GM12878 (cell line): ENCODE results near the gene TRAF3IP1. TPM values are rescaled to one million over a fixed set of nuclear protein-coding genes. Genes with fewer than 3 reads are reported as not detected.

Source experiments
- ATAC-seq: fragments of 200-7000 bp; cut with Tn5 transposase; 3 replicates; pipeline ENCODE4 v1.9.1; 2020; ENCODE audit warnings: mild to moderate bottlenecking, moderate library complexity
- BruUV-seq: library from RNA; stranded (reverse); fragments of 400-500 nt; replicated peaks from 2 replicates; lab custom pipeline; 2021; lab: Mats Ljungman, UMichigan
- CTCF ChIA-PET: fragments of 300-600 bp; sonication (Branson Sonifier 250); formaldehyde crosslinking; extraction: SDS; loops from one replicate; lab custom pipeline; 2021; ENCODE audit warnings: inconsistent platforms; lab: Yijun Ruan, JAX
- POLR2A ChIA-PET: fragments of 350-600 bp; formaldehyde crosslinking; extraction: SDS; loops from one replicate; lab custom pipeline; 2021; ENCODE audit warnings: inconsistent platforms; lab: Charles Lee
- RAD21 ChIA-PET: fragments of 300-600 bp; sonication (Branson Sonifier 250); formaldehyde crosslinking; loops from one replicate; lab custom pipeline; 2023; ENCODE audit warnings: antibody characterized with exemption; ENCODE audit not compliant: unreplicated experiment; lab: Charles Lee
- SMC1A ChIA-PET: fragments of 300-600 bp; sonication (Branson Sonifier 250); formaldehyde crosslinking; loops from one replicate; lab custom pipeline; 2023; ENCODE audit not compliant: unreplicated experiment, uncharacterized antibody; lab: Charles Lee
- DNase-seq: peaks from one replicate; pipeline ENCODE4 v3.0.0-alpha.2; 2011; ENCODE audit warnings: low read depth, low spot score
- FAIRE-seq: peaks from 3 replicates; lab custom pipeline; 2011; peaks lifted over from hg19 to GRCh38; lab: Jason Lieb, UNC
- H2AFZ ChIP-seq: 2 replicates; pipeline ENCODE4 v1.6.0; 2011; ENCODE audit warnings: low read depth, low read length, control low read depth; ENCODE audit not compliant: control insufficient read depth
- H3K27ac ChIP-seq: 2 replicates; pipeline ENCODE4 v1.5.1; 2011; ENCODE audit warnings: control low read depth; ENCODE audit not compliant: control insufficient read depth, insufficient read depth
- H3K27me3 ChIP-seq, 2 experiments: replicated peaks in 1 of 2; 2 replicates each; pipeline versions ENCODE4 v1.6.0 to v1.6.1; 2011; ENCODE audit warnings: low read length in 1 of 2; ENCODE audit not compliant: control insufficient read depth in 2 of 2, insufficient read depth in 2 of 2
- H3K36me3 ChIP-seq, 2 experiments: 2 replicates each; pipeline ENCODE4 v1.5.1; 2011; ENCODE audit warnings: low read length in 1 of 2; ENCODE audit not compliant: control insufficient read depth in 2 of 2, insufficient read depth in 2 of 2
- H3K4me1 ChIP-seq: 2 replicates; pipeline ENCODE4 v1.6.1; 2011; ENCODE audit warnings: mild to moderate bottlenecking, low read length, moderate library complexity, mixed read lengths; ENCODE audit not compliant: control insufficient read depth, insufficient read depth
- H3K4me2 ChIP-seq: 2 replicates; pipeline ENCODE4 v1.6.0; 2011; ENCODE audit warnings: control low read depth; ENCODE audit not compliant: control insufficient read depth, insufficient read depth
- H3K4me3 ChIP-seq: fragments of 200-600 bp; sonication (generic); 2 replicates; pipeline ENCODE4 v1.5.1; 2016
- H3K79me2 ChIP-seq: 2 replicates; pipeline ENCODE4 v1.6.0; 2011; ENCODE audit warnings: low read length; ENCODE audit not compliant: control insufficient read depth, insufficient read depth
- H3K9ac ChIP-seq: 2 replicates; pipeline ENCODE4 v1.8.0; 2011; ENCODE audit warnings: low read length, control low read depth, mixed read lengths; ENCODE audit not compliant: control insufficient read depth, insufficient read depth
- H3K9me3 ChIP-seq: replicated peaks from 3 replicates; pipeline ENCODE4 v1.5.1; 2011; ENCODE audit warnings: mild to moderate bottlenecking, low read length; ENCODE audit not compliant: control insufficient read depth, insufficient read depth
- H4K20me1 ChIP-seq: 2 replicates; pipeline ENCODE4 v1.6.0; 2011; ENCODE audit not compliant: control insufficient read depth, insufficient read depth
- CBX5 ChIP-seq: sonication (generic); IDR thresholded peaks from 2 replicates; pipeline ENCODE4 v1.6.1; 2016; ENCODE audit warnings: low read depth, moderate library complexity, mild to moderate bottlenecking, inconsistent platforms
- CEBPB ChIP-seq, 2 experiments: fragments of 150-350 bp in 1 of 2; IDR thresholded peaks; 2 replicates each; pipeline ENCODE4 v1.6.1; 2012 to 2014; ENCODE audit warnings: low read depth in 2 of 2, low read length in 2 of 2, borderline replicate concordance in 1 of 2, inconsistent platforms in 1 of 2
- DPF2 ChIP-seq: fragments of 450-650 bp; IDR thresholded peaks from 2 replicates; pipeline ENCODE4 v1.6.1; 2017; ENCODE audit warnings: mild to moderate bottlenecking
- HDAC6 ChIP-seq: fragments of 200-600 bp; sonication (generic); IDR thresholded peaks from one replicate; pipeline ENCODE4 v1.8.0; 2017; ENCODE audit warnings: antibody characterized with exemption; ENCODE audit not compliant: unreplicated experiment
- KDM1A ChIP-seq: fragments of 200-600 bp; sonication (generic); IDR thresholded peaks from 2 replicates; pipeline ENCODE4 v1.6.1; 2016; ENCODE audit warnings: borderline replicate concordance
- MYC ChIP-seq: IDR thresholded peaks from 2 replicates; pipeline ENCODE4 v1.6.1; 2011; ENCODE audit warnings: mild to moderate bottlenecking, low read length, moderate library complexity, inconsistent platforms; ENCODE audit not compliant: insufficient read depth, insufficient replicate concordance, insufficient read length, severe bottlenecking
- NFYB ChIP-seq: IDR thresholded peaks from 2 replicates; pipeline ENCODE4 v1.6.1; 2011; ENCODE audit warnings: low read depth, mild to moderate bottlenecking, low read length, improper control_type of control experiment, moderate library complexity; ENCODE audit not compliant: insufficient read depth
- NR2C1 ChIP-seq: fragments of 450-650 bp; IDR thresholded peaks from 2 replicates; pipeline ENCODE4 v1.6.1; 2017; ENCODE audit warnings: antibody characterized with exemption, mild to moderate bottlenecking, moderate library complexity
- NR2F1 ChIP-seq: fragments of 450-650 bp; conservative IDR thresholded peaks from 2 replicates; pipeline ENCODE4 v1.6.1; 2017; ENCODE audit warnings: mild to moderate bottlenecking
- POU2F2 ChIP-seq: IDR thresholded peaks from 3 replicates; pipeline ENCODE4 v1.6.1; 2011; ENCODE audit warnings: low read depth, mild to moderate bottlenecking, low read length, borderline replicate concordance
- RELA ChIP-seq: fragments of 450-650 bp; IDR thresholded peaks from 2 replicates; pipeline ENCODE4 v1.8.0; 2014; ENCODE audit warnings: borderline replicate concordance; ENCODE audit not compliant: partially characterized antibody
- RUNX3 ChIP-seq: IDR thresholded peaks from 2 replicates; pipeline ENCODE4 v1.6.1; 2012; ENCODE audit warnings: low read length, inconsistent platforms
- SUZ12 ChIP-seq: fragments of 200-600 bp; sonication (generic); IDR thresholded peaks from one replicate; pipeline ENCODE4 v1.6.1; 2018; ENCODE audit warnings: antibody characterized with exemption, mild to moderate bottlenecking; ENCODE audit not compliant: unreplicated experiment
- WGBS: methylation state at CpG from one replicate; pipeline ENCODE4 v1.1.6; 2016; ENCODE audit warnings: low lambda C conversion rate; ENCODE audit not compliant: insufficient replicate concordance, insufficient coverage; ENCODE audit errors: missing lambda C conversion rate; 5-methylcytosine and 5-hydroxymethylcytosine counted together
- in situ Hi-C: fragments of 300-500 bp; cut with MboI; formaldehyde crosslinking; loops from 9 replicates; pipeline ENCODE4 v1.14.3; 2018; ENCODE audit warnings: mixed read lengths
- intact Hi-C: fragments of 100-400 bp; cut with micrococcal nuclease; formaldehyde crosslinking; loops from one replicate; pipeline ENCODE4 v1.14.2; 2022; ENCODE audit not compliant: unreplicated experiment
- polyA plus RNA-seq, 11 experiments: library from polyadenylated mRNA; depleted of rRNA in 4 of 11; unstranded in 6 of 11; stranded (reverse) in 5 of 11; fragments of >200 nt; fragmentation: Nextera tagmentation in 4 of 11; fragmentation: Illumina TruSeq in 1 of 11; extraction: Ambion mirVana in 4 of 11; extraction: Trizol in 1 of 11; gene quantifications; 1 replicate in 1 of 11; 2 replicates in 10 of 11; pipeline versions ENCODE4 v1.2.1 to v1.2.3, GENCODE V29; 2011 to 2016; ENCODE audit warnings: inconsistent platforms in 2 of 11, missing spikeins in 2 of 11, low read depth in 1 of 11
- total RNA-seq, 4 experiments: library from RNA; depleted of rRNA in 3 of 4; stranded (reverse); fragments of >200 nt in 3 of 4; fragmentation: Illumina TruSeq in 1 of 4; extraction: Trizol in 1 of 4; gene quantifications; 2 replicates each; pipeline versions ENCODE4 v1.2.1 to v1.2.3, GENCODE V29; 2013 to 2021
- TF ChIP-seq, protein P1 (sequence below): IDR thresholded peaks from 2 replicates; pipeline ENCODE4 v1.6.1; 2012; ENCODE audit warnings: mild to moderate bottlenecking, low read depth, low read length
- TF ChIP-seq, protein P2 (sequence below): fragments of 450-650 bp; IDR thresholded peaks from 2 replicates; pipeline ENCODE4 v1.6.1; 2017; ENCODE audit warnings: mild to moderate bottlenecking, moderate library complexity

The TRAF3IP1 gene
- total and polyA plus RNA-seq, 10 of the 15 experiments (the other 5 are each of a cell fraction or from before 2014, with no cell fraction given), result 1.6 to 7.5 (median 3.6) TPM

DNA sequence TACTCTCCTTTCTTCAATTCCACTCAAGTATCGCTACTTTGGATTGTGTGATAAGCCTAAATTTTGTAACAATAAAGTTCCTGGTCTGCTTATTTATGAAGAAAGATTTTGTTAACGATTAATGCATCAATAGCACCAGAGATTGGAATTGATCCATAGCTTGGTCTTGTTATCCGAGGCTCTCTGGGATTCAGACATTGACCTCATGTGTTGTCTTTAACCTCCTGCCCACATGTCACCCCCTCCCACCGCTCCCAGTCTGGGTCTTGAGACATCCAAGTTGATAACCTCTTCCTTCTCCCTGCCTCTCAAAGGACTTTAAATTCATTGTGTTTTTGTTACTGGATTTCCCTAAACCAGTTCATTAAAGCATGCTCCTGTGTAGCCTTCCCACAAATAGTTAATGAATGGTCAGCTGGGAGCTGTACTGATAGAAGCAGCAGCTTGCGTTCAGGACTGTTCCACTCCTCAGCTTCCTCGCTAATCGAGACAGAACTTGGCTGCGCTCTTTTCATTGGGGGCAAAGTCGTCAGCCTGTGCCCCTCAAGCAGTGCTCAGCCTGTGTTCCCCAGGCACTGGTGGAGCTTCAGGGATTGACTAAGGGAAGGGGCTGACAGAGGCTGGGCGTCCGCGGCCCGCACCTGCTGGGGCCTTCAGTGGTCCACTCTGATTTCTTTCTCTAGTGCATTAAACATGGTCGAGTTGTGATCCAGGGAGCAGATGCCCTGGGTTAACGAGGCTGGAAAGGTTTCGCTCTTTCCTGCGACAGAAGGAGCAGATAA lies 125.3 kb downstream of the TRAF3IP1 start:
- no peak for FAIRE-seq
- ChIA-PET POLR2A (no interaction called here), SMC1A (no interaction called here), CTCF (interaction anchor here (0.6 kb wide), 1 partner anchor 84 kb away, joined by 3 read pairs; no protein-coding TSS in a partner anchor), RAD21 (no interaction called here)
- no peaks in the 10 kb centered on the region for H3K4me1 ChIP-seq
- H3K9me3 ChIP-seq, result no peaks in the 10 kb centered on the region
- no peaks in the 10 kb centered on the region for H4K20me1 ChIP-seq
- WGBS, result 96% methylated on average over 17 of the region's 17 CpGs
- ATAC-seq, result no peak
- no peak for TF ChIP-seq DPF2
- TF ChIP-seq, protein P1, sequence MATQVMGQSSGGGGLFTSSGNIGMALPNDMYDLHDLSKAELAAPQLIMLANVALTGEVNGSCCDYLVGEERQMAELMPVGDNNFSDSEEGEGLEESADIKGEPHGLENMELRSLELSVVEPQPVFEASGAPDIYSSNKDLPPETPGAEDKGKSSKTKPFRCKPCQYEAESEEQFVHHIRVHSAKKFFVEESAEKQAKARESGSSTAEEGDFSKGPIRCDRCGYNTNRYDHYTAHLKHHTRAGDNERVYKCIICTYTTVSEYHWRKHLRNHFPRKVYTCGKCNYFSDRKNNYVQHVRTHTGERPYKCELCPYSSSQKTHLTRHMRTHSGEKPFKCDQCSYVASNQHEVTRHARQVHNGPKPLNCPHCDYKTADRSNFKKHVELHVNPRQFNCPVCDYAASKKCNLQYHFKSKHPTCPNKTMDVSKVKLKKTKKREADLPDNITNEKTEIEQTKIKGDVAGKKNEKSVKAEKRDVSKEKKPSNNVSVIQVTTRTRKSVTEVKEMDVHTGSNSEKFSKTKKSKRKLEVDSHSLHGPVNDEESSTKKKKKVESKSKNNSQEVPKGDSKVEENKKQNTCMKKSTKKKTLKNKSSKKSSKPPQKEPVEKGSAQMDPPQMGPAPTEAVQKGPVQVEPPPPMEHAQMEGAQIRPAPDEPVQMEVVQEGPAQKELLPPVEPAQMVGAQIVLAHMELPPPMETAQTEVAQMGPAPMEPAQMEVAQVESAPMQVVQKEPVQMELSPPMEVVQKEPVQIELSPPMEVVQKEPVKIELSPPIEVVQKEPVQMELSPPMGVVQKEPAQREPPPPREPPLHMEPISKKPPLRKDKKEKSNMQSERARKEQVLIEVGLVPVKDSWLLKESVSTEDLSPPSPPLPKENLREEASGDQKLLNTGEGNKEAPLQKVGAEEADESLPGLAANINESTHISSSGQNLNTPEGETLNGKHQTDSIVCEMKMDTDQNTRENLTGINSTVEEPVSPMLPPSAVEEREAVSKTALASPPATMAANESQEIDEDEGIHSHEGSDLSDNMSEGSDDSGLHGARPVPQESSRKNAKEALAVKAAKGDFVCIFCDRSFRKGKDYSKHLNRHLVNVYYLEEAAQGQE, result no peak
- TF ChIP-seq SUZ12, result no peak
- no peak for TF ChIP-seq NR2F1
- no peak for TF ChIP-seq POU2F2
- TF ChIP-seq, protein P2, sequence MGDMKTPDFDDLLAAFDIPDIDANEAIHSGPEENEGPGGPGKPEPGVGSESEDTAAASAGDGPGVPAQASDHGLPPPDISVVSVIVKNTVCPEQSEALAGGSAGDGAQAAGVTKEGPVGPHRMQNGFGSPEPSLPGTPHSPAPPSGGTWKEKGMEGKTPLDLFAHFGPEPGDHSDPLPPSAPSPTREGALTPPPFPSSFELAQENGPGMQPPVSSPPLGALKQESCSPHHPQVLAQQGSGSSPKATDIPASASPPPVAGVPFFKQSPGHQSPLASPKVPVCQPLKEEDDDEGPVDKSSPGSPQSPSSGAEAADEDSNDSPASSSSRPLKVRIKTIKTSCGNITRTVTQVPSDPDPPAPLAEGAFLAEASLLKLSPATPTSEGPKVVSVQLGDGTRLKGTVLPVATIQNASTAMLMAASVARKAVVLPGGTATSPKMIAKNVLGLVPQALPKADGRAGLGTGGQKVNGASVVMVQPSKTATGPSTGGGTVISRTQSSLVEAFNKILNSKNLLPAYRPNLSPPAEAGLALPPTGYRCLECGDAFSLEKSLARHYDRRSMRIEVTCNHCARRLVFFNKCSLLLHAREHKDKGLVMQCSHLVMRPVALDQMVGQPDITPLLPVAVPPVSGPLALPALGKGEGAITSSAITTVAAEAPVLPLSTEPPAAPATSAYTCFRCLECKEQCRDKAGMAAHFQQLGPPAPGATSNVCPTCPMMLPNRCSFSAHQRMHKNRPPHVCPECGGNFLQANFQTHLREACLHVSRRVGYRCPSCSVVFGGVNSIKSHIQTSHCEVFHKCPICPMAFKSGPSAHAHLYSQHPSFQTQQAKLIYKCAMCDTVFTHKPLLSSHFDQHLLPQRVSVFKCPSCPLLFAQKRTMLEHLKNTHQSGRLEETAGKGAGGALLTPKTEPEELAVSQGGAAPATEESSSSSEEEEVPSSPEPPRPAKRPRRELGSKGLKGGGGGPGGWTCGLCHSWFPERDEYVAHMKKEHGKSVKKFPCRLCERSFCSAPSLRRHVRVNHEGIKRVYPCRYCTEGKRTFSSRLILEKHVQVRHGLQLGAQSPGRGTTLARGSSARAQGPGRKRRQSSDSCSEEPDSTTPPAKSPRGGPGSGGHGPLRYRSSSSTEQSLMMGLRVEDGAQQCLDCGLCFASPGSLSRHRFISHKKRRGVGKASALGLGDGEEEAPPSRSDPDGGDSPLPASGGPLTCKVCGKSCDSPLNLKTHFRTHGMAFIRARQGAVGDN, result no peak
- TF ChIP-seq RUNX3, result no peak
- TF ChIP-seq KDM1A, result no peak
- TF ChIP-seq RELA, result no peak
- no peak for TF ChIP-seq NFYB
- no peak for TF ChIP-seq MYC
- no peak for TF ChIP-seq CEBPB (IDR thresholded peaks at IDR 0.05; ENCODE audit: borderline replicate concordance in 1 of 2, low read depth in 2 of 2, low read length in 2 of 2)
- no peak for TF ChIP-seq NR2C1
- TF ChIP-seq HDAC6, result no peak
- TF ChIP-seq CBX5, result no peak
- intact Hi-C loops, result no loop called here
- H3K79me2 ChIP-seq, result no peaks in the 10 kb centered on the region; the same call in 1 of the 2 replicates
- no peak overlapping the region for H3K27ac ChIP-seq
- H3K4me2 ChIP-seq, result no peak overlapping the region
- H3K4me3 ChIP-seq, result no peak overlapping the region
- H3K36me3 ChIP-seq, result peaks cover 30 to 39% of the 10 kb centered on the region in 2 experiments
- H3K9ac ChIP-seq, result no peak overlapping the region
- no TSS peak for BruUV-seq
- no peak for DNase-seq
- H3K27me3 ChIP-seq, result no peaks in the 10 kb centered on the region
- no peak overlapping the region for H2AFZ ChIP-seq
- in situ Hi-C loops, result no loop called here
